ENCODE measurements around the gene DLG1. TPM values are rescaled to one million over a fixed set of nuclear protein-coding genes. Genes with fewer than 3 reads are reported as not detected.

DLG1 gene
- total and polyA plus RNA-seq, 2 experiments from 2014 or later: 27.6 to 98.0 TPM

- no peak overlapping the region for H3K4me3 ChIP-seq
- Mint-ChIP-seq H3K4me3 (no peak overlapping the region), H3K9me3 (no peaks in the 10 kb centered on the region), H3K27me3 (ENCODE audit: insufficient read depth, low read depth, poor library complexity) (no peaks in the 10 kb centered on the region), H3K4me1 (peaks cover 29% of the 10 kb centered on the region; the same call in 2 of the 3 replicates), H3K27ac (no peak overlapping the region), H3K36me3 (ENCODE audit: low read depth) (0 out of 3 replicates have a peak, but pooled peaks cover 2% of the 10 kb centered on the region)
- no peaks in the 10 kb centered on the region for H3F3A ChIP-seq (replicated peaks; ENCODE audit: low read depth)
- no peaks in the 10 kb centered on the region for H3K36me3 ChIP-seq (ENCODE audit: insufficient read depth)
- peaks cover 94% of the 10 kb centered on the region for H3K79me2 ChIP-seq (replicated peaks; ENCODE audit: insufficient read depth)
- H3K27ac ChIP-seq (ENCODE audit: low read depth): no peak overlapping the region
- ATAC-seq (no peak), DNase-seq (ENCODE audit: low spot score) (no peak)
- no peaks in the 10 kb centered on the region for H3K27me3 ChIP-seq (ENCODE audit: insufficient read depth)
- H3K4me2 ChIP-seq: no peak overlapping the region
- H3K4me1 ChIP-seq (ENCODE audit: insufficient read depth): no peaks in the 10 kb centered on the region; the same call in 1 of the 2 replicates
- H3K9me2 ChIP-seq (ENCODE audit: insufficient read depth): no peaks in the 10 kb centered on the region
- H4K20me1 ChIP-seq (replicated peaks; ENCODE audit: insufficient read depth): 0 out of 2 replicates have a peak, but pooled peaks cover 7% of the 10 kb centered on the region
- TF ChIP-seq, protein P1, sequence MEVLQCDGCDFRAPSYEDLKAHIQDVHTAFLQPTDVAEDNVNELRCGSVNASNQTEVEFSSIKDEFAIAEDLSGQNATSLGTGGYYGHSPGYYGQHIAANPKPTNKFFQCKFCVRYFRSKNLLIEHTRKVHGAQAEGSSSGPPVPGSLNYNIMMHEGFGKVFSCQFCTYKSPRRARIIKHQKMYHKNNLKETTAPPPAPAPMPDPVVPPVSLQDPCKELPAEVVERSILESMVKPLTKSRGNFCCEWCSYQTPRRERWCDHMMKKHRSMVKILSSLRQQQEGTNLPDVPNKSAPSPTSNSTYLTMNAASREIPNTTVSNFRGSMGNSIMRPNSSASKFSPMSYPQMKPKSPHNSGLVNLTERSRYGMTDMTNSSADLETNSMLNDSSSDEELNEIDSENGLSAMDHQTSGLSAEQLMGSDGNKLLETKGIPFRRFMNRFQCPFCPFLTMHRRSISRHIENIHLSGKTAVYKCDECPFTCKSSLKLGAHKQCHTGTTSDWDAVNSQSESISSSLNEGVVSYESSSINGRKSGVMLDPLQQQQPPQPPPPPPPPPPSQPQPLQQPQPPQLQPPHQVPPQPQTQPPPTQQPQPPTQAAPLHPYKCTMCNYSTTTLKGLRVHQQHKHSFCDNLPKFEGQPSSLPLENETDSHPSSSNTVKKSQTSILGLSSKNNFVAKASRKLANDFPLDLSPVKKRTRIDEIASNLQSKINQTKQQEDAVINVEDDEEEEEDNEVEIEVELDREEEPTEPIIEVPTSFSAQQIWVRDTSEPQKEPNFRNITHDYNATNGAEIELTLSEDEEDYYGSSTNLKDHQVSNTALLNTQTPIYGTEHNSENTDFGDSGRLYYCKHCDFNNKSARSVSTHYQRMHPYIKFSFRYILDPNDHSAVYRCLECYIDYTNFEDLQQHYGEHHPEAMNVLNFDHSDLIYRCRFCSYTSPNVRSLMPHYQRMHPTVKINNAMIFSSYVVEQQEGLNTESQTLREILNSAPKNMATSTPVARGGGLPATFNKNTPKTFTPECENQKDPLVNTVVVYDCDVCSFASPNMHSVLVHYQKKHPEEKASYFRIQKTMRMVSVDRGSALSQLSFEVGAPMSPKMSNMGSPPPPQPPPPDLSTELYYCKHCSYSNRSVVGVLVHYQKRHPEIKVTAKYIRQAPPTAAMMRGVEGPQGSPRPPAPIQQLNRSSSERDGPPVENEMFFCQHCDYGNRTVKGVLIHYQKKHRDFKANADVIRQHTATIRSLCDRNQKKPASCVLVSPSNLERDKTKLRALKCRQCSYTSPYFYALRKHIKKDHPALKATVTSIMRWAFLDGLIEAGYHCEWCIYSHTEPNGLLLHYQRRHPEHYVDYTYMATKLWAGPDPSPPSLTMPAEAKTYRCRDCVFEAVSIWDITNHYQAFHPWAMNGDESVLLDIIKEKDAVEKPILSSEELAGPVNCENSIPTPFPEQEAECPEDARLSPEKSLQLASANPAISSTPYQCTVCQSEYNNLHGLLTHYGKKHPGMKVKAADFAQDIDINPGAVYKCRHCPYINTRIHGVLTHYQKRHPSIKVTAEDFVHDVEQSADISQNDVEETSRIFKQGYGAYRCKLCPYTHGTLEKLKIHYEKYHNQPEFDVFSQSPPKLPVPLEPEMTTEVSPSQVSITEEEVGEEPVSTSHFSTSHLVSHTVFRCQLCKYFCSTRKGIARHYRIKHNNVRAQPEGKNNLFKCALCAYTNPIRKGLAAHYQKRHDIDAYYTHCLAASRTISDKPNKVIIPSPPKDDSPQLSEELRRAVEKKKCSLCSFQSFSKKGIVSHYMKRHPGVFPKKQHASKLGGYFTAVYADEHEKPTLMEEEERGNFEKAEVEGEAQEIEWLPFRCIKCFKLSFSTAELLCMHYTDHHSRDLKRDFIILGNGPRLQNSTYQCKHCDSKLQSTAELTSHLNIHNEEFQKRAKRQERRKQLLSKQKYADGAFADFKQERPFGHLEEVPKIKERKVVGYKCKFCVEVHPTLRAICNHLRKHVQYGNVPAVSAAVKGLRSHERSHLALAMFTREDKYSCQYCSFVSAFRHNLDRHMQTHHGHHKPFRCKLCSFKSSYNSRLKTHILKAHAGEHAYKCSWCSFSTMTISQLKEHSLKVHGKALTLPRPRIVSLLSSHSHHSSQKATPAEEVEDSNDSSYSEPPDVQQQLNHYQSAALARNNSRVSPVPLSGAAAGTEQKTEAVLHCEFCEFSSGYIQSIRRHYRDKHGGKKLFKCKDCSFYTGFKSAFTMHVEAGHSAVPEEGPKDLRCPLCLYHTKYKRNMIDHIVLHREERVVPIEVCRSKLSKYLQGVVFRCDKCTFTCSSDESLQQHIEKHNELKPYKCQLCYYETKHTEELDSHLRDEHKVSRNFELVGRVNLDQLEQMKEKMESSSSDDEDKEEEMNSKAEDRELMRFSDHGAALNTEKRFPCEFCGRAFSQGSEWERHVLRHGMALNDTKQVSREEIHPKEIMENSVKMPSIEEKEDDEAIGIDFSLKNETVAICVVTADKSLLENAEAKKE (CRISPR knock-in tag; IDR thresholded peaks at IDR 0.05): no peak
- TF ChIP-seq REST (IDR thresholded peaks at IDR 0.05; ENCODE audit: unreplicated experiment) (no peak), ETS1 (IDR thresholded peaks at IDR 0.05) (no peak), ZNF331 (CRISPR knock-in tag; IDR thresholded peaks at IDR 0.05; ENCODE audit: low read depth) (no peak), POLR2AphosphoS5 (IDR thresholded peaks at IDR 0.05; ENCODE audit: low read depth) (no peak), CTCF (conservative IDR thresholded peaks at IDR 0.05; ENCODE audit: low read depth in 2 of 2) (no peak), ZNF114 (CRISPR knock-in tag; IDR thresholded peaks at IDR 0.05) (no peak), EZH2 (IDR thresholded peaks at IDR 0.05; ENCODE audit: low read depth, unreplicated experiment) (no peak), NANOG (IDR thresholded peaks at IDR 0.05; ENCODE audit: borderline replicate concordance) (no peak), STAT1 (IDR thresholded peaks at IDR 0.05; ENCODE audit: unreplicated experiment) (no peak), EZH2phosphoT487 (IDR thresholded peaks at IDR 0.05; ENCODE audit: unreplicated experiment) (no peak), JUNB (IDR thresholded peaks at IDR 0.05; ENCODE audit: unreplicated experiment) (no peak), CREB1 (CRISPR knock-in tag; IDR thresholded peaks at IDR 0.05; ENCODE audit: low read depth) (no peak)
- no peak overlapping the region for H2AFZ ChIP-seq
These were observed 40.1 kb downstream of the DLG1 start for GRCh38 chr3:197258168-197258755.
